Neural progenitor cell (in vitro differentiated cells): ENCODE data around the gene ANKHD1.

Source experiments
- CTCF ChIP-seq: fragments of 200-600 bp; sonication (generic); IDR thresholded peaks from 2 replicates; pipeline ENCODE4 v1.5.1; 2017; ENCODE audit warnings: antibody characterized with exemption, mild to moderate bottlenecking
- EZH2 ChIP-seq: fragments of 200-600 bp; sonication (generic); IDR thresholded peaks from 2 replicates; pipeline ENCODE4 v1.6.1; 2017; ENCODE audit warnings: antibody characterized with exemption, mild to moderate bottlenecking, moderate library complexity
- EZH2phosphoT487 ChIP-seq: fragments of 200-600 bp; sonication (generic); IDR thresholded peaks from 2 replicates; pipeline ENCODE4 v1.6.1; 2017; ENCODE audit warnings: antibody characterized with exemption

- TF ChIP-seq CTCF = no peak
- TF ChIP-seq EZH2phosphoT487 = no peak
- TF ChIP-seq EZH2 = no peak
Observed at GRCh38 chr5:140365941-140366340, 35.7 kb upstream of the ANKHD1 start.
